DMS53 (cell line): ENCODE measurements around the gene RIT2.

Experiments used
- DNase-seq: peaks from one replicate; lab custom pipeline; 2025; lab: John Stamatoyannopoulos, UW

RIT2 gene

DNA sequence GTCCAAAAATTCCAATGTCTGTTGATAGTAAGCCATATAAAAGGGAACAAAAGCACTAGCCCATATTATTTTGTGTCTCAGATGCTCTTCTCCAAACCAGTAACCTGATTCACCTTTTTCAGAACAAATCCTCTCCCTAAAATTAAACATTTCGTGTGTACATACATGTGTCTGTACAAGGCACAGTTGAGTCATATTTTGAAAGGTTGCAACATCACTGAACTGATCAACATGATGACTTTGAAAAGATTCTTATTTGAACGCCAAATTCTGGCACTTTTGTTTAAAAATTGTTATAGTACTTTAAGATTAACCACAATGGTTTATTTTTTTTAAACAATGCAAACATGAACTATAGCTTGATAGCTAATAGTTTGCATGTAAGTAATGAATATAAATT is 102.5 kb downstream of the RIT2 start:
- DNase-seq = no peak

DNA sequence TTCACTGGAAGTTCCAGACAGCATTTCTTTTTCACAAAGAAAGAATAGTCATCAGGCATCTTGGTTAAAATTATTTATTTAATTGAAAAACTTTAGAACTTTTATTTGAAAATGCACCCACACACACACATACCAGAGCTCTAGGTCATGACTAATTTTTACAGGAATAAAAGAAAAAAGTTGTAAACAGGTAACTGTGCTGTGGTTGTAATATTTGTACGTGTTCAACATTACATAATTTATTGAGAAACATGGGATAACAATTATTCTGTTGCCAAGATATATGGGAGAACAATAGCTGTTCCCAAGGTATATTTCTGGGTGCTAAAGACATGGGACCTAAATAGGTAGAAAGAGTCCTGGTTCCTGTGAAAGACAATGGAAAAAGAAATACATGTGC is 104.9 kb downstream of the RIT2 start:
- no peak for DNase-seq

DNA sequence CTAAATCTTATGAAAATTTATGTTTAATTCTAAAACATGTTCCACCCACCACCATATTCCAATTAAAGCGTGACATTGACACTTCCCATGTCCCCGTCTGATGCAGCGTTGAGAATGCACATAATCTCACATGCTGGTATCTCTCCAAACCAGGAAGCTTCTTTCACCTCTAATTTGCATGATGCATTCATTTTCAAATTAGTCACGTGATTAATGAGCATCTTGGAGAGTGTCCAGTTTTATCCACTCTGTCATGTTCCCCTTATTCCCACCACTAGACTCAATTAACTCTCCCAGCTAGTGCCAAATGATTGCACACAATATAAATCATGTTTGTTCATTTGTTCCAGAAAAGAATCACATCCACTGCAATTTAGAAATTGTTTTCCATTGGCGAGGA is 105.8 kb downstream of the RIT2 start:
- no peak for DNase-seq

DNA sequence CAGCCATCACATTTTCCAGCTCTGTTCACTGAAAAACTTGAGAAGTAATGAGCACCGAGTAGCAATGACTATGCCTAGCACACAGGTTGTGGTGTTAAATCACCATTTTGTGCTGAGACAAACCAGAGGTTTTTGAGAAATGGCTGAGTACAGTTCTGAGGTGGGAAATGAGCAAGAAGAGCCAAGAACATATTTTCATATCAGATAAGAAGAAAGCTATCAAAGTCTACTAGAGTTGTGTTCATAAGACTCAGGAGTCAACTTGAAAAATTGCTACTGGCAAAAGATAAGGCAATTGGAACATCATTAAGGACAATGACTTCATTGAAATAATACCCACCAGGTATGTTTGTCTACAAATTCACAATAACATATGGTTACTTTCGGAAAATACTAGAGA is 108.1 kb downstream of the RIT2 start:
- no peak for DNase-seq

DNA sequence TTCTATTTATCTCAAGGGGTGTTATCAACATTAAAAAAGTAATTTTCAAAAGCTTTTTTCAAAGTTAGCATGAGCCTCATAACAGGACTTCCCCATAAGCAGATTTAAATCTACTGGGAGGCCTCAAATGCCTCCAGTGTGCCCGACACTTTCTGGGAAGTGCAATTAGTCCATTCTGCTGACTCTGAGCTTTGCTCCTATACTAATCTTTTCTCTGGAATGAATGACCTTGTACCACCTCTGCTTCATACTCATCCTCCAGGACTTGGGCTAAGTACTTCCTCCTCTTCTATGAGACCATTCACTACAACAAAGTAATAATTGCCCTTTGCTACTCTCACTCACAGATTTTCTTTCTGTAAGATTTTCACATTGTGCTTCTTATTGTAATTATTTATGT is 111.1 kb downstream of the RIT2 start:
- DNase-seq = no peak

DNA sequence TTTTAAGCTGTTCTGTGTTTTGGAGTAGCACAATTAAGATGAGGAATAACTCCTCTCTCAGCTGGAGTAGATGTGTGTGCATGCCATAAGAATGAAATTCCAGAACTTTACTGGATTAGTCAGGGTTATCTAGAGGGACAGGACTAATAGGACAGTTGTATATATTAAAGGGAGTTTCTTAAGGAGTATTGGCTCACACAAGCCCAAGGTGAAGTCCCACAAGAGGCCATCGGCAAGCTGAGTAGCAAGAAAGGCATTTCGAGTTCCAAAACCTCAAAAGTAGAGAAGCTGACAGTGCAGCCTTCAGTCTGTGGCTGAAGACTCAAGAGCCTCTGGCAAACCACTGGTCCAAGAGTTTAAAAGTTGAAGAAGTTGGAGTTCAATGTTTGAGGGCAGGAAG is 113.7 kb downstream of the RIT2 start:
- DNase-seq = no peak

DNA sequence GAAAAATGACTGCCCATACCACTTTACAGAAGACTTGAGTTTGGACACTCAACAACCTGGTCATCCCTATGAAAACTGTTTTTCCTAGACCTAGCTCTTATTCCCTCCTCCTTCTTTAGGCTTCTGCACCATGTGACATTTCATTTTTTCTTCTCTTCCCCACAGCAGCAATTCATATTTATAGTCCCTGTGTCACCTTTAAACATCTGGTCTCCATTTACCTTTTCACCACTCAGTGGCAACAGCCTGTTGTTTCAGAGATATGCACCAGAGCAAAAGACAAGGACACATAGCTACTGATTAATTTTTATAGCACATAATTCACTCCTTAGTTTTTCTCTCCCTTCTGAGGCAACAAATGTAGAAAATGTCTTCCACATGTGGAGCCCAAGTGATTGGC is 118.7 kb downstream of the RIT2 start:
- no peak for DNase-seq

DNA sequence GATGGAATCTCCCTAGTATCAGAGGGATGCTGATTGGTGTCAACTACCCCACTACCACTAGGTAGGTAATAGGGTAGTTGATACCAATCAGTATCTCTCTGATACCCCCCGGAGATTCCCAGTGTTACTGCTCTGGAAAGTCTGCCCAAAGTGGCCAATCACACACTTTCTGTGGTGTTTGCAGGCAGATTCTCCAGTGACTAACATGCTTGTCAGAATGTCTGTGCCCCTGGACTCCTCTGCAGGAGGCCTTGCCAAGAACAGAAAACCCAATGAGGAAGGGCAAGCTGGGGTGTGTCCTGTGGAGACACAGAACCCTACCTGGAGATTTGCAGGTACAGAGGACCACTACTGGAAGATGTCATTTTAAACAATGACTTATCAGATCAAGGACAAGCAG is 135.1 kb downstream of the RIT2 start:
- no peak for DNase-seq

DNA sequence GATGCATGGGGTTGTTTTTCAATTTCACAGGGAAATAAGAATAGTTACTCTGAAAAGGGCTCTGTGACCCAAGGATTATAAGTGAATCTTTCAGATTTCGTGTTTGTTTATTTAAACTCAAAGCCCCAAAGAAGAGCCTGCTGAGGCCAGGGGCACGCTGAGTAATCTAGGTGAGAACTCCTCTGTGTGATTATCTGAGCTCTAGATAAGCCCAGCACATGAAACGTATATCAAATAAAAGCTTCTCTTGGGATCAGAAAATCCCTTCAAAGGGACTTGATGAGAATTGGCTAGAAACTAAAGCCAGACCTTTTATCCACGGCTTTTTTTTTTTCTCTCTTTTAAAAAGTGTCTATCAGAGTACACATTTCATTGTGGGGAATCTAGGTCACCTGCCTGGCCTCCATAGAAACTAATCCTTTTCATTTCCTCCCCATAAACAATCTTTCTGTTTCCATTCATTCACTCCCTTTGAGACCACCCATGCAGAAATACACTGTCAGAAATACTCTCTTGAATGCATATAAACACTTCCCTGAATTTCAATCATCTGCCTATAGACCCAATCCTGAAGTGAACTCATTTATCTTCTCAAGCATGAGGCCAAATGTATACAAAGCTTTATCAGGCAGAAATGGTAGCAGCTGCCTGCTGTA is 137.4 kb downstream of the RIT2 start:
- peak; percentile 50 for DNase-seq

DNA sequence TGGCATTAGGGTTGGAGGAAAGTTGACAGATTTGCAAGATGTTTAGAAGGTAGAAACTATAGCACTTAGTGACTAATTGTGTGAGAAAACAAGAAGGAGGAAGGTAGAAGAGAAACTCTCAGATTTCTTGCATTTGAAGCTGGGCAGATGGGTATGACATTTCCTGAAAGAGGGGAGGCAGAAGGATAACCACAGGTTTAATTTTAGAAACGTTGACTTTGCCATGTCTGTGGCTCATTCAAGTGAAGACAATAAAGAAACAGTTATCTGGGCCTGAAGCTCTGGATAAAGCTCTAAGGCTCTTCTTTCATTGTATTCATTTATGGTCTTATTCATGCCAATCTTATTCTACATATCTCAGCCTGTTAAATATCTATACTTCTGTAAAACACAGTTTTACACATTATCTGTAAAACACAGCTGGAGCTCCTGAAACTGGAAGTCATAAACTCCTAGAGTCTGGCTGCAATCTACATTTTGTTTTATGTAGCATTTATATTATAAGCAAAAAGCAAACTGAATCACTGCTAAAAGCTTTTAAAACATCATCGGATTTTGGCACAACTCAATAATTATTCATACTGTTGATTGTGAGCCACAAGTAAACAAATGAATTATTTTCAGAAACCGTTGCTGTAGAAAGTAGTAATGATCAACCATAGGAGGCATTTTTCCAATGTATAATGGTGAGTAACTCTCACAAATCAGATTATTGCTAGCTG is 138.5 kb downstream of the RIT2 start:
- no peak for DNase-seq

DNA sequence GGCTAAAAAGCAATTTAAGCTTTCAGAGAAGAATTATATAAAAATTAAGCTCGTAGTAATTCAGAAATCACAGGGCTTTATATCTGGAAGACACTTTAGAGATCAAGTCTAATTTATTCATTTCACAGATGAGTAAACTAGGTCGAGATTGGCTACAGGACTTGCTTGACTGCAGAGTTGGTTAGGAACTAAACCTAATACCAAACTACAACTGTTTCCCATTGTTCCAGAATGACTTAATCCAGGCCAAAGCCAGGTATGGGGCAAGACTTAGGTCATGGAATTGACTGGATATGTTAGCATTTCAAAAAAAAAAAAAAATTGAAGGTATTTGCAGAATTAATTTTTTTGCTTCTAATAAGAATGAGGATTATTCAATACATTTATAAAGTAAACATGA is 146.1 kb downstream of the RIT2 start:
- no peak for DNase-seq

DNA sequence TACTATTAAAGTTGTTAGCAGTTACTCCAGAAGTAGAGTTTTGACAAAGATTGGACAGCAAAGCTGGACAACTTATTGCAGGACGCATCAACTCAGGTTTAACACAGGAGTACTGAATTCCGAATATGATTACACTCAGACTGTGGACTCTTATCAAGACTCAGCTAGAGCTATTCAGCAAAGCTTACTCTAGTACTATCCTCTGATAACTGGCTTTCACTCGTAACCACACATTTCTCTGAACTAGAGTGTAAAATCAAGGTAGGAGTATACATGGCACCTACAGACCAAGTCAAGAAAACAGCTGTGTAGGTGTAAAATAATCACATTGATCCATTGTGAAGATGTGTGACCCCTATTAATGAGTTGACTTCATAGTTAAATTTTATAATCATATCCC is 154.2 kb downstream of the RIT2 start:
- no peak for DNase-seq

DNA sequence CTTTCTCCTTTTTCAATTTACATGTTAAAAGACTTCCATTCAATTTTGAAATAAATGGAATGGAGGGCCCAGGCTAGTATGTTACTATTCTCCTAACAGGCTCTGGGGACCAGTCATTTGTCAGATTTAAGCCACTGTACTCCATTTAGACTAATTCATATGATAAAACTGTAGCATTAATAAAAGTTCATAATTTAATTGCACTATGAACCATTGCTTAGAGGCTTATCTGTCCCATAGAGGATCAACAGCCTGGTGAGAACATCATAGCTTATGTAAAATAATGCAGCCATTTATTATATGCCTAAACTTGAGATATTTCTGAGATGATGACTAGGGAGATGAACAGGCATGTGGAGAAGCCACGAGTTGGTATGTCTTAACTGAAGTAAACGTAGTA is 156.0 kb downstream of the RIT2 start:
- no peak for DNase-seq

DNA sequence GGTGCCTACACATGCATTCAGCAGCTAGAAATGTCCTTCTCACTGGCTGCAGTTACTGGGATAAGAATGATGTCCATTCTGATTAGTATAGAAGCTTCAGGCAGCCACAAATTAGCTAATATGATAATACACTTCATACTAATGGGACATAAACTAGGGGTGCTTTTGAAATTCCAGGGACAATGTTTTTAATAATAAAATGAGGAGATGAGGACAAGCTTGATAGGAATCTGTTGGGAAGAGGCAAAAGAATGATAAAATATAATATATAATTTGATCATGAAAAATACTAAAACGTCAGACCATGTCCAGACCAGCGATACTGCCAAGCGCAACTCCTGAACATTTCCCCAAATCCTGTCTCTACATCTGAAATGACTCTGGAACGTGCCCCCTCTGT is 157.1 kb downstream of the RIT2 start:
- DNase-seq = no peak

DNA sequence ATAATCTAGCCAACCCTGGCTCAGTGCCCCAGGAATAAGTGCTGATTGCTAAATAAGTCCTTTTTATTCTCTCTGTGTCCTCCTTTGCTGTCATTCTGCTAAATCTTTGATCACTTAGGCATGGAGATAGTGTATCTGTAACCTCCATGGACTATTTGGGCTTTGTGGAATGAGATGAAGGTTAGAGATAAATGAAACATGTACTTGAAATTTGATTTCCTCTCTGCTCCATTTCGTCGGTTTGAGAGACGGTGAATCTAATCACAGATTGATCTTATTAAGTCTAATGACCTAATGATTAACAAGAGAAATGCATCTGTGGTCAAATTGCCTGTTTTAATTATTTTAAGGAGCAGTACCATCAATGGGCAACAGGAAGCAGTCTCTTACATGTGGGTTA is 159.2 kb downstream of the RIT2 start:
- no peak for DNase-seq

DNA sequence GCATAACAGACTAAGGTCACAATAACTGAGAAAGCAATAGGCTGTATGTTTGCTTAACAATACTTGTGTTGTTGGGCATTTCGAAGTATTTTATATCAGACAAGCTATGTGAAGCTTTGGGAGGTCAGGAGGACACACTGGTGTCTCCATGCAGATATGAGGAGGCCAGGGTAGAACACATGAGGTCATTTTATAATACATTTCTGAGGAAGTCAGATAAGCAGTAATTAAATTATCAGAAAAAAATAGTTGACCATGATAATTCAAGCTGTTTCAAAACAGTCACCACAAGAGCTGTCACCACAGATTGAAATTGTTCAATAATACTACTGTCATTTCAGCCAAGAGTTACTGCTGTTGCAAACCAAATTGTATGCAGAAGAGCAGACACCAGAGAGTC is 160.6 kb downstream of the RIT2 start:
- no peak for DNase-seq

DNA sequence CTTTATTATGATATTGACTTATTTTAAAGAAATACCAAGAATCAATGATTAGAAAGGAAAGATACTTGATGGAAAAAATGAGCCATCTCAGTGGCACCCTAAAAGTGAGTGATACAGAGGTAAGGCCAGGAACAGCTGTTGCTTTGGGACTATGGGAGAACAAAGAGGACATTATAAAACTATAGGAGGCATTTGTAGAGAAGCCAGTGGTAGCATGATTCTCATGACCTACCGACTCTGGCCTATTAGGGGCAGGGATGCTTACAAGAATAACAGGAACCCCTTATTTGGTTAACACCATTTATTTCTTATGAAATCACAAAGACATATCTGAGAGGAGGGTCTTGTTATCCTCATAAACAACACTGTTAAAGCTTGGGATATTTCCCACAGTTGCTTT is 162.2 kb downstream of the RIT2 start:
- DNase-seq = no peak

DNA sequence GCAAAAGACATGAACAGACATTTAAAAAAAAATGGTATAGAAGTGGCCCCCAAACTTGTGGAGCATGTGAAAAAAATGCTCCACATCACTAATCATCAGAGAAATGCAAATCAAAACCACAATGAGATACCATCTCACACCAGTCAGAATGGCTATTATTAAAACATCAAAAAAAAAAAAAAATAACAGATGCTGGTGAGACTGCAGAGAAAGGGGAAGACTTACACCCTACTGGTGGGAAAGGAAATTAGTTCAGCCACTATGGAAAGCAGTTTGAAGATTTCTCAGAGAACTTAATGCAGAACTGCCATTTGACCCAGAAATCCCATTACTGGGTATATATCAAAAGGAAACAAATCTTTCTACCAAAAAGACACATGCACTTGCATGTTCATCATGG is 164.8 kb downstream of the RIT2 start:
- DNase-seq = no peak

DNA sequence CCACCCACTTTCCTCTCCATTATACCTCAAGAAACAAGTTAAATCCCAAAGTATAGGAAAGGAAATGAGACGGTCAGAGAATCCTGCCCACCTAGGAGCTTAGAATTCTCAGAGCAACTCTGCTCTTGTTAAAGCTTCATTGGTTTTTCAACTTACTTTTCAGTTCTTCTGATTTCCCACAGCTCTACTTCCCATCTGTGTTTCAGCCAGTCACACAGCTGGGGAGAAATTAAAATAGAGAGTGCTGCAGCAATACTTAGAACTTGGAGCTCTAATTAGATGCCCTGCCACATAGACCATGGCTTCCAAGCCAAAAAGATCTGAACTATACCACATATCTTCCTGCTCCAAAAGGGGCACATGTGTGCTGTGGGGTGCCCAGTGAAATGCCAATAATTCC is 166.7 kb downstream of the RIT2 start:
- no peak for DNase-seq

DNA sequence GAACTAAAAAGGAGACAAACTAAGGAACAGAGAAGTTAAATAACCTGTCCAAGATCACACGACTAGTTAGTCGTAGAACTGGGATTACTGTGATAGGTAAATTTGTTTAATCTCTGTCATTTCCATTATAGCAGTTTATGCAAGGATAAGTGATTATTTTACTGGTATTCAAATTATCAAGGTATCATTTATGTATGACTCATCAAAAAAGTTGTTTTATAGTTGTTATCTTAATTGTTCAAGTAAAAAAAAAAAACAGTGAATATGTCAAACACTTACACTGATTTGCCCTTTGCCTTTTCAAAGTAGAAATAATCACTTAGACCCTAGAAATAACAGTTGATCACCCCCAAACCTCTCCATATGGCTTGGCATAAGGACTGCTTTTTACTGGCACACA is 173.6 kb downstream of the RIT2 start:
- DNase-seq = no peak

DNA sequence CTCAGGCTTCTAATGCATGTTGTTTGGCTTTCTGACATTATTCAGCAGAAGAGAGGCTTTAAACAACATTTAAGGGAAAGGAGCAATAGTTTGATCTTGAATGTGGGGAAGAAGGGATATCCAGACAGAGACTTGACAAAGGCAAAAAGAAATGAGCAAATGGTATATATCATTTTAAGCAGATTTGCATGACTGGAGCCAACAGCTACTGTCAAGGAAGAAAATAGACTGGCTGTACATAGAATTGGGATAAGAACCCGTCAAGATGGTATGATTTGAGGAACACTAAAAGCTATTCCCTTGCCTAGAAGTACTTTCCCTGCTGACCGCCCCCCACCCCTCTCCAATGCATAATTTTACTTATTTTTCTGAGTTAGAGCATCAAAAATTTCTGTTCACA is 174.5 kb downstream of the RIT2 start:
- DNase-seq = no peak

DNA sequence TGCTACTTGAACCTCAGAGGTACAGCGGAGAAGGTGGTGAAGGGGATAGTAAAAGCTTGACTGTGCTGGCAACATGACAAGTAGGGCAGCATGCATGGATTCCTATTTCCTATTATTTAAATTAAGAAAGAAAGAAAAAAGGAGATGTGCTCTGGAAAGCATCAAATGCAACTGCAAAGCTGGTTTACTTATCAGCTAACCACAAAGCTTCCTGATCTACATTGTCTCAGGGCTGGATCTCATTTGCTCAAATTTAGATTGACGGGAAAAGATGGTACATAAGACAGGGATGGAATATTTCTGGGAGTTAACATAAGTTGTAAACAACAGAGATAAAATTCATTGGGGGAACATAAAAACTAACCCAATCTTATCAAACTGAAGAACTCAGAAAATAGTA is 178.0 kb downstream of the RIT2 start:
- DNase-seq = no peak

DNA sequence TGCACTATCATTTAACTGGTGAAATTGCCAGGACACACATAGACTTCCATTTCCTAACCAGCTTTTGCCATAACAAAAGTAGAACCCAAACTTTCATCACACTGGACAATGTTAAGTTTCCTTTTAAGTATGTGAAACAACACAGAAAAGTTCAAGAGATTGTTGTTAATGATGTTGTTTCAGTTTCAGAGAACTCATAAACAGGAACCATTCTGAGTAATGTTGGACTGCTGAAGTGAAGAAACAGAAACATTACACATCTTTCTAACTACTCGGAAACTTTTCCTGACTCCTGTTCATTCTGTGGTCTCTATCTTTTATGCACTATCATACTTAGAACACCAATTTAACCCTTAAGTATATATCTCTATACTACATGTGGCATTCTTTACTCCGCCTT is 179.2 kb downstream of the RIT2 start:
- DNase-seq = no peak

DNA sequence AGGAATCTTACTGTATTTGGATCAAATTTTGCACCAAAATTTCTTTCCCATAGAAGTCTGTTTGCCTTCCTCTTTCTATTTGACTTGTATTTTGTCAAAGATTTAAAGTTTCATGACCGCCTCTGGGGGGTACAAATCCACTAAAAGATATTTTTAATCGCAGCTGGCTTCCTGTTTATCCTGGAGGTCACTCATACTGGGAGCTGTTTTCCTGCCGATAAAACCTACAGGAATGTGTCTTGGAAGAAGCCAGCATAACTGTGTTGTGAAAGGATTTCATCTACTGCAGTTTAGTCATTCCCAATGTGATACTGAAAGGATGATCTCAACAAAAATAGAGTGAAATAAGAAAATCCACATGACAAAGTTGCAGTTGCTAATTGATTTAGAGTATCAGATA is 184.0 kb downstream of the RIT2 start:
- no peak for DNase-seq
